ENCODE data around the gene INPP1. TPM values are rescaled to one million over a fixed set of nuclear protein-coding genes. Genes with fewer than 3 reads are reported as not detected.

Gene INPP1
- total RNA-seq, 2 donors from 2014 or later = 18.6 to 25.9 TPM

GRCh38 chr2:190402986-190403603 lies 59.7 kb downstream of the INPP1 start:
- no peak for DNase-seq (ENCODE audit: low spot score)
- H3K27me3 ChIP-seq = no peaks in the 10 kb centered on the region
- no peaks in the 10 kb centered on the region for H3K36me3 ChIP-seq
- TF ChIP-seq, protein P1, sequence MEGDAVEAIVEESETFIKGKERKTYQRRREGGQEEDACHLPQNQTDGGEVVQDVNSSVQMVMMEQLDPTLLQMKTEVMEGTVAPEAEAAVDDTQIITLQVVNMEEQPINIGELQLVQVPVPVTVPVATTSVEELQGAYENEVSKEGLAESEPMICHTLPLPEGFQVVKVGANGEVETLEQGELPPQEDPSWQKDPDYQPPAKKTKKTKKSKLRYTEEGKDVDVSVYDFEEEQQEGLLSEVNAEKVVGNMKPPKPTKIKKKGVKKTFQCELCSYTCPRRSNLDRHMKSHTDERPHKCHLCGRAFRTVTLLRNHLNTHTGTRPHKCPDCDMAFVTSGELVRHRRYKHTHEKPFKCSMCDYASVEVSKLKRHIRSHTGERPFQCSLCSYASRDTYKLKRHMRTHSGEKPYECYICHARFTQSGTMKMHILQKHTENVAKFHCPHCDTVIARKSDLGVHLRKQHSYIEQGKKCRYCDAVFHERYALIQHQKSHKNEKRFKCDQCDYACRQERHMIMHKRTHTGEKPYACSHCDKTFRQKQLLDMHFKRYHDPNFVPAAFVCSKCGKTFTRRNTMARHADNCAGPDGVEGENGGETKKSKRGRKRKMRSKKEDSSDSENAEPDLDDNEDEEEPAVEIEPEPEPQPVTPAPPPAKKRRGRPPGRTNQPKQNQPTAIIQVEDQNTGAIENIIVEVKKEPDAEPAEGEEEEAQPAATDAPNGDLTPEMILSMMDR (IDR thresholded peaks at IDR 0.05) = no peak
- H3K27ac ChIP-seq = no peak overlapping the region
- H3K4me1 ChIP-seq = peaks cover 0 to 7% of the 10 kb centered on the region in 2 donors
- H3K9me3 ChIP-seq = no peaks in the 10 kb centered on the region
- H3K4me3 ChIP-seq = no peak overlapping the region

- peaks cover 0 to 14% of the 10 kb centered on the region in 2 donors for H3K4me1 ChIP-seq
- no peak overlapping the region for H3K27ac ChIP-seq
- TF ChIP-seq, protein P1 (IDR thresholded peaks at IDR 0.05) = no peak
- H3K9me3 ChIP-seq = no peaks in the 10 kb centered on the region
- no peaks in the 10 kb centered on the region for H3K36me3 ChIP-seq
- no peaks in the 10 kb centered on the region for H3K27me3 ChIP-seq
- no peak for DNase-seq (ENCODE audit: low spot score)
- no peak overlapping the region for H3K4me3 ChIP-seq
Observed at GRCh38 chr2:190404487-190404886, 61.1 kb downstream of the INPP1 start.

- H3K36me3 ChIP-seq = no peaks in the 10 kb centered on the region
- H3K4me1 ChIP-seq = peaks cover 0 to 18% of the 10 kb centered on the region in 2 donors
- no peaks in the 10 kb centered on the region for H3K9me3 ChIP-seq
- no peaks in the 10 kb centered on the region for H3K27me3 ChIP-seq
- H3K27ac ChIP-seq = no peak overlapping the region
- no peak for DNase-seq (ENCODE audit: low spot score)
- TF ChIP-seq, protein P1 (IDR thresholded peaks at IDR 0.05) = no peak
- H3K4me3 ChIP-seq = no peak overlapping the region
Observed at GRCh38 chr2:190405070-190405469, 61.7 kb downstream of the INPP1 start.

DNA sequence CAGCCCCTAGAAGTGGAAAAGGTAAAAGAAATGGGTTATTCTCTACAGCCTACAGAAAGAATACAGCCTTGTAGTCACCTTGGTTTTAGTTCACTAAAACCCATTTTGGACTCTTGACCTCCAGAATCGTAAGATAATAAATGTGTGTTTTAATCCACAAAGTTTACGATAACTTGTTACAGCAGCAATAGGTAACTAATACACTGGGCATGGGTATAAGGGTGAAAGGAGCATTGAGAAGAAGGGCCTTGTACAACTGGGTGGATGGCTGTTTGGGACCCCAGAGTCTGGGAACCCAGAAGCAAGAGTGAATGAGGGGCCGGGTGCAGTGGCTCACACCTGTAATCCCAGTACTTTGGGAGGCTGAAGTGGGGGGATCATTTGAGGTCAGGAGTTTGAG lies 62.6 kb downstream of the INPP1 start:
- Histone ChIP-seq H3K27me3 (no peaks in the 10 kb centered on the region), H3K9me3 (no peaks in the 10 kb centered on the region)
- no peak for DNase-seq (ENCODE audit: low spot score)

DNA sequence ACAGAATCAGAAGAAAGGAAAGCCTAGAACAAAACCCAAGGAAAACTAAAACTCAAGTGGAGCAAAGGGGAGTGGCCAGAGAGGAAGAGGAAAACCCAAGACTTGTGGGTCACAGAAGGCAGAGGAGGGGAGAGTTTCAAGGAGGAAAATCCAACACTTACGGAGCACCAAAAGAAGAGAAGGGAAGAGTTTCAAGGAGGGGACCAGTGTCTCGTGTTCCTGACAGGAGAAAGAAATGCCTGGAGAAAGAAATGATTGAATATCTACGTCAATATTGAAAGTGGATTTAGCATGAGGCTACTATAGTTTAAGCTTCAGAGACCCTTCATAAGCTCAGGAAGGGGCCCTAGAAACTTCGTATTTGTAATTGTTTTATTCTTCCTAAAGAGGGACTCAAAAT lies 63.4 kb downstream of the INPP1 start:
- H3K4me3 ChIP-seq = no peak overlapping the region
- DNase-seq (ENCODE audit: low spot score) = no peak
- no peaks in the 10 kb centered on the region for H3K9me3 ChIP-seq
- TF ChIP-seq, protein P1 (IDR thresholded peaks at IDR 0.05) = no peak
- H3K27me3 ChIP-seq = no peaks in the 10 kb centered on the region
- peak overlapping the region in 1 of 2 donors; percentile 84 for H3K27ac ChIP-seq
- H3K4me1 ChIP-seq = peaks cover 0 to 23% of the 10 kb centered on the region in 2 donors
- H3K36me3 ChIP-seq = no peaks in the 10 kb centered on the region

More for the DNA sequence above, 62.6 kb downstream of the INPP1 start:
- H3K36me3 ChIP-seq = no peaks in the 10 kb centered on the region
- no peak overlapping the region for H3K27ac ChIP-seq
- H3K4me1 ChIP-seq = peaks cover 0 to 18% of the 10 kb centered on the region in 2 donors
- H3K4me3 ChIP-seq = no peak overlapping the region
- TF ChIP-seq, protein P1 (IDR thresholded peaks at IDR 0.05) = no peak

- no peaks in the 10 kb centered on the region for H3K27me3 ChIP-seq
- TF ChIP-seq, protein P1 (IDR thresholded peaks at IDR 0.05) = no peak
- H3K4me3 ChIP-seq = peak overlapping the region in 1 of 2 donors; percentile 90
- no peaks in the 10 kb centered on the region for H3K36me3 ChIP-seq
- H3K9me3 ChIP-seq = no peaks in the 10 kb centered on the region
- peaks cover 0 to 23% of the 10 kb centered on the region in 2 donors for H3K4me1 ChIP-seq
- no peak for DNase-seq (ENCODE audit: low spot score)
- peak overlapping the region; percentile 76 to 84 for H3K27ac ChIP-seq
Observed at GRCh38 chr2:190407246-190407661, 63.9 kb downstream of the INPP1 start.

Measured in right atrium auricular region (tissue), 2 donors.